OCI-LY1 (cell line): ENCODE results near the gene PRAME.

ENCODE experiments used
- EZH2 ChIP-seq: fragments of 200-600 bp; sonication (generic), shearing (Covaris generic); IDR thresholded peaks from 2 replicates; pipeline ENCODE4 v1.8.0; 2017; ENCODE audit warnings: borderline replicate concordance, mixed run types, mild to moderate bottlenecking, antibody characterized with exemption, low read length, moderate library complexity, mixed read lengths
- TF ChIP-seq, protein P1 (sequence below): fragments of 200-600 bp; sonication (generic), shearing (Covaris generic); IDR thresholded peaks from 2 replicates; pipeline ENCODE4 v1.5.1; 2017; ENCODE audit warnings: mild to moderate bottlenecking, antibody characterized with exemption, low read length, moderate library complexity, mixed read lengths

GRCh38 chr22:22528780-22529179, 30.3 kb downstream of the PRAME start:
- TF ChIP-seq, protein P1, sequence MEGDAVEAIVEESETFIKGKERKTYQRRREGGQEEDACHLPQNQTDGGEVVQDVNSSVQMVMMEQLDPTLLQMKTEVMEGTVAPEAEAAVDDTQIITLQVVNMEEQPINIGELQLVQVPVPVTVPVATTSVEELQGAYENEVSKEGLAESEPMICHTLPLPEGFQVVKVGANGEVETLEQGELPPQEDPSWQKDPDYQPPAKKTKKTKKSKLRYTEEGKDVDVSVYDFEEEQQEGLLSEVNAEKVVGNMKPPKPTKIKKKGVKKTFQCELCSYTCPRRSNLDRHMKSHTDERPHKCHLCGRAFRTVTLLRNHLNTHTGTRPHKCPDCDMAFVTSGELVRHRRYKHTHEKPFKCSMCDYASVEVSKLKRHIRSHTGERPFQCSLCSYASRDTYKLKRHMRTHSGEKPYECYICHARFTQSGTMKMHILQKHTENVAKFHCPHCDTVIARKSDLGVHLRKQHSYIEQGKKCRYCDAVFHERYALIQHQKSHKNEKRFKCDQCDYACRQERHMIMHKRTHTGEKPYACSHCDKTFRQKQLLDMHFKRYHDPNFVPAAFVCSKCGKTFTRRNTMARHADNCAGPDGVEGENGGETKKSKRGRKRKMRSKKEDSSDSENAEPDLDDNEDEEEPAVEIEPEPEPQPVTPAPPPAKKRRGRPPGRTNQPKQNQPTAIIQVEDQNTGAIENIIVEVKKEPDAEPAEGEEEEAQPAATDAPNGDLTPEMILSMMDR, result no peak
- TF ChIP-seq EZH2, result no peak
